Measurements from ENCODE around the gene LIMS4.
"Not testable (repeated sequence)": the region's sequence is repeated elsewhere in the genome, so short reads cannot be mapped to it uniquely, and the experiment has no call there.

The LIMS4 gene

GRCh38 chr2:110449127-110449947, 23.3 kb downstream of the LIMS4 start:
- DNase-seq: not testable (repeated sequence)

GRCh38 chr2:110446644-110447043, 26.0 kb downstream of the LIMS4 start:
- not testable (repeated sequence) for DNase-seq

GRCh38 chr2:110443305-110444005, 29.2 kb downstream of the LIMS4 start:
- not testable (repeated sequence) for DNase-seq

GRCh38 chr2:110441905-110442304, 30.7 kb downstream of the LIMS4 start:
- not testable (repeated sequence) for DNase-seq

- not testable (repeated sequence) for DNase-seq
Measured at GRCh38 chr2:110434565-110434964, 38.1 kb downstream of the LIMS4 start.

- DNase-seq: not testable (repeated sequence)
Measured at GRCh38 chr2:110425725-110426124, 46.9 kb downstream of the LIMS4 start.

- not testable (repeated sequence) for DNase-seq
Measured at GRCh38 chr2:110424421-110424820, 48.2 kb downstream of the LIMS4 start.

GRCh38 chr2:110423574-110423962, 49.0 kb downstream of the LIMS4 start:
- not testable (repeated sequence) for DNase-seq

- not testable (repeated sequence) for DNase-seq
Measured at GRCh38 chr2:110422852-110423573, 49.6 kb downstream of the LIMS4 start.

GRCh38 chr2:110420641-110421354, 51.8 kb downstream of the LIMS4 start:
- not testable (repeated sequence) for DNase-seq

GRCh38 chr2:110407142-110407541, 65.5 kb downstream of the LIMS4 start:
- not testable (repeated sequence) for DNase-seq

- not testable (repeated sequence) for DNase-seq
Measured at GRCh38 chr2:110404988-110405387, 67.6 kb downstream of the LIMS4 start.

GRCh38 chr2:110404246-110404645, 68.4 kb downstream of the LIMS4 start:
- DNase-seq: not testable (repeated sequence)

- not testable (repeated sequence) for DNase-seq
Measured at GRCh38 chr2:110401001-110401618, 71.5 kb downstream of the LIMS4 start.

GRCh38 chr2:110399378-110399777, 73.2 kb downstream of the LIMS4 start:
- DNase-seq: not testable (repeated sequence)

GRCh38 chr2:110395990-110396389, 76.6 kb downstream of the LIMS4 start:
- not testable (repeated sequence) for DNase-seq
